A673 (cell line): ENCODE results near the gene ATP2B2. TPM values are rescaled to one million over a fixed set of nuclear protein-coding genes. Genes with fewer than 3 reads are reported as not detected.

Source experiments
- BruUV-seq: library from RNA; stranded (reverse); fragments of 400-500 nt; replicated peaks from 2 replicates; lab custom pipeline; 2021; lab: Mats Ljungman, UMichigan
- CTCF ChIA-PET: fragments of 300-600 bp; sonication (Branson Sonifier 250); formaldehyde crosslinking; loops from one replicate; lab custom pipeline; 2022; ENCODE audit warnings: antibody characterized with exemption; lab: Charles Lee
- POLR2A ChIA-PET: fragments of 300-600 bp; sonication (Branson Sonifier 250); formaldehyde crosslinking; loops from one replicate; lab custom pipeline; 2022; ENCODE audit warnings: antibody characterized with exemption; ENCODE audit not compliant: low non-redundant PET; lab: Charles Lee
- DNase-seq: peaks from one replicate; pipeline ENCODE4 v3.0.0-alpha.2; 2015; ENCODE audit warnings: low spot score
- H3K27ac ChIP-seq: fragments of 200-600 bp; sonication (generic); 2 replicates; pipeline ENCODE4 v1.5.1; 2016; ENCODE audit warnings: mixed run types, low read depth, mild to moderate bottlenecking, mixed read lengths, antibody characterized with exemption, low read length; ENCODE audit not compliant: poor library complexity, severe bottlenecking
- H3K27me3 ChIP-seq: fragments of 200-600 bp; sonication (generic); replicated peaks from 2 replicates; pipeline ENCODE4 v1.6.1; 2017; ENCODE audit warnings: mixed run types, low read depth, mild to moderate bottlenecking, mixed read lengths, antibody characterized with exemption, low read length; ENCODE audit not compliant: insufficient read depth, poor library complexity
- H3K36me3 ChIP-seq: fragments of 200-600 bp; sonication (generic); 2 replicates; pipeline ENCODE4 v1.6.1; 2016; ENCODE audit warnings: mixed run types, mild to moderate bottlenecking, mixed read lengths, antibody characterized with exemption, low read length; ENCODE audit not compliant: insufficient read depth, poor library complexity, severe bottlenecking
- H3K4me1 ChIP-seq: fragments of 200-600 bp; sonication (generic); 2 replicates; pipeline ENCODE4 v1.6.1; 2017; ENCODE audit warnings: mixed run types, mild to moderate bottlenecking, mixed read lengths, antibody characterized with exemption, low read length; ENCODE audit not compliant: insufficient read depth, poor library complexity, severe bottlenecking
- H3K4me3 ChIP-seq: fragments of 200-600 bp; sonication (generic); 2 replicates; pipeline ENCODE4 v1.5.1; 2016; ENCODE audit warnings: low read depth, mixed run types, mild to moderate bottlenecking, mixed read lengths, low read length; ENCODE audit not compliant: poor library complexity, severe bottlenecking
- H3K9me3 ChIP-seq: fragments of 200-600 bp; sonication (generic); 2 replicates; pipeline ENCODE4 v1.6.1; 2016; ENCODE audit warnings: mixed run types, low read depth, mild to moderate bottlenecking, mixed read lengths, antibody characterized with exemption, low read length; ENCODE audit not compliant: poor library complexity, severe bottlenecking
- CTCF ChIP-seq: fragments of 300-800, 200-600 bp; sonication (generic); conservative IDR thresholded peaks from 2 replicates; pipeline ENCODE4 v1.5.1; 2017; ENCODE audit warnings: low read depth, mild to moderate bottlenecking, antibody characterized with exemption, low read length, moderate library complexity, mixed read lengths
- EZH2 ChIP-seq: fragments of 200-600 bp; sonication (generic); IDR thresholded peaks from 2 replicates; pipeline ENCODE4 v1.6.1; 2017; ENCODE audit warnings: borderline replicate concordance, low read depth, mild to moderate bottlenecking, mixed read lengths, antibody characterized with exemption, low read length; ENCODE audit not compliant: poor library complexity, severe bottlenecking
- intact Hi-C: fragments of 100-400 bp; cut with micrococcal nuclease; formaldehyde crosslinking; loops from one replicate; pipeline ENCODE4 v1.10.0; 2022; ENCODE audit not compliant: unreplicated experiment
- total RNA-seq: library from RNA; stranded (reverse); gene quantifications from 2 replicates; pipeline ENCODE4 v1.2.3, GENCODE V29; 2021

The ATP2B2 gene
- total RNA-seq, 1 experiment from 2014 or later, result 0.17 TPM

- CTCF ChIA-PET, result no interaction called here
- POLR2A ChIA-PET, result no interaction called here
- intact Hi-C loops, result no loop called here
- no peaks in the 10 kb centered on the region for H3K4me1 ChIP-seq
- TF ChIP-seq EZH2 (no peak), CTCF (no peak)
- no TSS peak for BruUV-seq
- H3K4me3 ChIP-seq, result no peak overlapping the region
- no peaks in the 10 kb centered on the region for H3K9me3 ChIP-seq
- H3K27me3 ChIP-seq, result peaks cover 69% of the 10 kb centered on the region
- H3K27ac ChIP-seq, result no peak overlapping the region
- H3K36me3 ChIP-seq, result no peaks in the 10 kb centered on the region
- no peak for DNase-seq
Observed at GRCh38 chr3:10330319-10330718, 175.1 kb downstream of the ATP2B2 start.

- DNase-seq, result no peak
- no TSS peak for BruUV-seq
- intact Hi-C loops, result no loop called here
- POLR2A ChIA-PET, result no interaction called here
- TF ChIP-seq EZH2 (no peak), CTCF (no peak)
- H3K27me3 ChIP-seq, result peaks cover 75% of the 10 kb centered on the region
- H3K9me3 ChIP-seq, result no peaks in the 10 kb centered on the region
- H3K27ac ChIP-seq, result no peak overlapping the region
- no peaks in the 10 kb centered on the region for H3K36me3 ChIP-seq
- H3K4me1 ChIP-seq, result no peaks in the 10 kb centered on the region
- CTCF ChIA-PET, result no interaction called here
- H3K4me3 ChIP-seq, result no peak overlapping the region
Observed at GRCh38 chr3:10329495-10330015, 175.8 kb downstream of the ATP2B2 start.

- Histone ChIP-seq H3K27ac (no peak overlapping the region), H3K4me1 (no peaks in the 10 kb centered on the region), H3K36me3 (no peaks in the 10 kb centered on the region), H3K27me3 (peaks cover 75% of the 10 kb centered on the region), H3K4me3 (no peak overlapping the region), H3K9me3 (no peaks in the 10 kb centered on the region)
- intact Hi-C loops, result no loop called here
- CTCF ChIA-PET, result no interaction called here
- no TSS peak for BruUV-seq
- POLR2A ChIA-PET, result no interaction called here
- no peak for DNase-seq
- TF ChIP-seq EZH2 (no peak), CTCF (no peak)
Observed at GRCh38 chr3:10328460-10329071, 176.8 kb downstream of the ATP2B2 start.
